HepG2 (cell line): ENCODE results near the gene NGF. TPM values are rescaled to one million over a fixed set of nuclear protein-coding genes. Genes with fewer than 3 reads are reported as not detected.

Source experiments
- ATAC-seq: fragments of 200-7000 bp; cut with Tn5 transposase; 3 replicates; pipeline ENCODE4 v1.9.1; 2020; ENCODE audit warnings: mild to moderate bottlenecking, moderate library complexity
- BruUV-seq: library from RNA; stranded (reverse); fragments of 400-500 nt; replicated peaks from 2 replicates; lab custom pipeline; 2021; lab: Mats Ljungman, UMichigan
- CTCF ChIA-PET: fragments of 300-600 bp; formaldehyde crosslinking; extraction: SDS; loops from one replicate; lab custom pipeline; 2021; ENCODE audit warnings: low total read pairs, inconsistent platforms, low intra/inter-chr PET ratio; lab: Yijun Ruan, JAX
- POLR2A ChIA-PET: fragments of 350-600 bp; sonication (Branson Sonifier 250); formaldehyde crosslinking; loops from one replicate; lab custom pipeline; 2020; ENCODE audit warnings: antibody characterized with exemption, inconsistent platforms; lab: Yijun Ruan, JAX
- DNase-seq: peaks from one replicate; pipeline ENCODE4 v3.0.0-alpha.2; 2015; ENCODE audit warnings: low spot score
- FAIRE-seq: peaks from 3 replicates; lab custom pipeline; 2011; peaks lifted over from hg19 to GRCh38; lab: Jason Lieb, UNC
- H2AFZ ChIP-seq: one replicate; pipeline ENCODE4 v1.6.1; 2011; ENCODE audit warnings: low read length, inconsistent platforms
- H3K27ac ChIP-seq: fragments of 300-600 bp; 3 replicates; pipeline ENCODE4 v1.8.0; 2011; ENCODE audit warnings: mixed run types, mild to moderate bottlenecking, mixed read lengths, low read length, inconsistent platforms; ENCODE audit not compliant: insufficient read depth; ENCODE audit errors: extremely low read length
- H3K27me3 ChIP-seq, 2 experiments: fragments of 200-600 bp in 1 of 2; 2 replicates in 1 of 2; 3 replicates in 1 of 2; pipeline versions ENCODE4 v1.6.0 to v1.8.0; 2011; ENCODE audit warnings: low read length in 2 of 2, mild to moderate bottlenecking in 2 of 2, moderate library complexity in 2 of 2, inconsistent platforms in 1 of 2; ENCODE audit not compliant: insufficient read depth in 2 of 2, control insufficient read depth in 1 of 2
- H3K36me3 ChIP-seq, 2 experiments: fragments of 200-600 bp in 1 of 2; replicated peaks in 1 of 2; 2 replicates in 1 of 2; 3 replicates in 1 of 2; pipeline versions ENCODE4 v1.5.1 to v1.8.0; 2011; ENCODE audit warnings: low read length in 2 of 2, inconsistent platforms in 1 of 2; ENCODE audit not compliant: insufficient read depth in 2 of 2, control insufficient read depth in 1 of 2
- H3K4me1 ChIP-seq: 2 replicates; pipeline ENCODE4 v1.5.1; 2012; ENCODE audit warnings: low read length, inconsistent platforms; ENCODE audit not compliant: insufficient read depth
- H3K4me2 ChIP-seq: 2 replicates; pipeline ENCODE4 v1.6.0; 2011; ENCODE audit warnings: low read depth, low read length, inconsistent platforms
- H3K4me3 ChIP-seq, 3 experiments: fragments of 200-600 bp in 1 of 3; sonication (generic), shearing (Covaris generic) in 1 of 3; replicated peaks in 1 of 3; 2 replicates each; pipeline ENCODE4 v1.5.1; 2011 to 2016; ENCODE audit warnings: low read length in 3 of 3, inconsistent platforms in 2 of 3, low read depth in 2 of 3, mild to moderate bottlenecking in 2 of 3, control low read depth in 1 of 3, mixed read lengths in 1 of 3; ENCODE audit not compliant: insufficient read depth in 1 of 3
- H3K79me2 ChIP-seq: one replicate; pipeline ENCODE4 v1.6.1; 2011; ENCODE audit warnings: low read length, inconsistent platforms; ENCODE audit not compliant: insufficient read depth
- H3K9ac ChIP-seq: 2 replicates; pipeline ENCODE4 v1.6.0; 2011; ENCODE audit warnings: mild to moderate bottlenecking, low read depth, low read length, inconsistent platforms; ENCODE audit not compliant: insufficient read depth
- H3K9me3 ChIP-seq: 2 replicates; pipeline ENCODE4 v1.5.1; 2012; ENCODE audit warnings: mild to moderate bottlenecking, low read length
- H4K20me1 ChIP-seq: 2 replicates; pipeline ENCODE4 v1.6.0; 2011; ENCODE audit warnings: inconsistent platforms, mild to moderate bottlenecking, low read length, moderate library complexity; ENCODE audit not compliant: insufficient read depth
- NFIB ChIP-seq: sonication (generic); formaldehyde crosslinking; IDR thresholded peaks from 2 replicates; pipeline ENCODE4 v1.9.0; 2021; ENCODE audit warnings: missing genetic modification reagents, mild to moderate bottlenecking, borderline replicate concordance
- PCBP2 ChIP-seq: fragments of 200-400 bp; formaldehyde crosslinking; optimal IDR thresholded peaks from 2 replicates; pipeline ENCODE3; 2018; ENCODE audit warnings: low read length, low read depth; ENCODE audit not compliant: poor library complexity, severe bottlenecking
- REXO4 ChIP-seq: sonication (generic); formaldehyde crosslinking; IDR thresholded peaks from 2 replicates; pipeline ENCODE4 v1.8.0; 2022; ENCODE audit warnings: missing genetic modification reagents, mild to moderate bottlenecking, borderline replicate concordance
- SMARCE1 ChIP-seq: fragments of 450-650 bp; IDR thresholded peaks from 2 replicates; pipeline ENCODE4 v1.6.1; 2017; ENCODE audit warnings: borderline replicate concordance
- ZBTB38 ChIP-seq: sonication (generic); formaldehyde crosslinking; IDR thresholded peaks from 2 replicates; pipeline ENCODE4 v1.5.1; 2020; ENCODE audit warnings: mild to moderate bottlenecking, missing genetic modification reagents
- ZNF101 ChIP-seq: sonication (generic); formaldehyde crosslinking; IDR thresholded peaks from 2 replicates; pipeline ENCODE4 v1.4.0; 2020; ENCODE audit warnings: mild to moderate bottlenecking, low read depth, missing genetic modification reagents, borderline replicate concordance
- WGBS: methylation state at CpG from one replicate; pipeline ENCODE4 v1.1.6; 2017; ENCODE audit warnings: low lambda C conversion rate; 5-methylcytosine and 5-hydroxymethylcytosine counted together
- in situ Hi-C: cut with HindIII; loops from 2 replicates; pipeline ENCODE4 v1.10.0; 2017; ENCODE audit warnings: low pct_unique_long_range_greater_than_20kb; ENCODE audit not compliant: extremely low pct_ligation_motif_present
- intact Hi-C: fragments of 100-400 bp; cut with micrococcal nuclease; formaldehyde crosslinking; loops from one replicate; pipeline ENCODE4 v1.10.0; 2022; ENCODE audit not compliant: unreplicated experiment
- polyA plus RNA-seq, 8 experiments: library from polyadenylated mRNA; depleted of rRNA in 3 of 8; stranded (reverse) in 7 of 8; unstranded in 1 of 8; fragments of >200 nt; fragmentation: Illumina TruSeq in 4 of 8; extraction: Trizol in 4 of 8; gene quantifications; 2 replicates each; pipeline versions ENCODE4 v1.2.1 to v1.2.3, GENCODE V29; 2011 to 2016; ENCODE audit warnings: low read depth in 4 of 8, missing spikeins in 1 of 8, mixed read lengths in 1 of 8; ENCODE audit not compliant: insufficient read depth in 1 of 8
- total RNA-seq, 5 experiments: library from RNA; depleted of rRNA; stranded (reverse); fragments of >200 nt; fragmentation: Illumina TruSeq; extraction: Trizol; gene quantifications; 2 replicates each; pipeline ENCODE4 v1.2.3, GENCODE V29; 2016; ENCODE audit warnings: low read depth in 1 of 5
- TF ChIP-seq, protein P1 (sequence below): sonication (generic); formaldehyde crosslinking; IDR thresholded peaks from 2 replicates; pipeline ENCODE4 v1.4.0; 2020; ENCODE audit warnings: low read depth, missing genetic modification reagents

NGF gene
- total and polyA plus RNA-seq, 2 of the 13 experiments (the other 11 are each of a cell fraction or from before 2014, with no cell fraction given) = not detected

DNA sequence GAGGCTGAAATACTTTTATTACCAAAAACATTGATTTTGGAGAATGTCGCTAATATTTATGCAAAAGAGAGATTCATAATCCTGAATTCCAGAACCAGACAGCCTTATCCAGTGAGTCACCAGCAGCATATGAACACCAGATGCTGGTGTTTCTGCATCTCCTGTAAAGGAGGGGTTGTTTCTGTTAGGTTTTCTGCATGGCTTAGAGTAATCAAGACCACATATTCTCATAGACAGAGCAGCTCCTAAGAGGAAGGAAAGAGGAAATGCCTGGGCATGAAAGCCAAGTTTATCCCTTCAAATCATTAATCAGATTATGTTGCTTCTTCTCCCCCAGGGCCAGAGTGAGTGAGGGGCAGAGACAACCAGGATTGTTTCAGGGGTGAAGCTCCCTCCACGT lies 86.2 kb downstream of the NGF start (continued):
- TF ChIP-seq, protein P1, sequence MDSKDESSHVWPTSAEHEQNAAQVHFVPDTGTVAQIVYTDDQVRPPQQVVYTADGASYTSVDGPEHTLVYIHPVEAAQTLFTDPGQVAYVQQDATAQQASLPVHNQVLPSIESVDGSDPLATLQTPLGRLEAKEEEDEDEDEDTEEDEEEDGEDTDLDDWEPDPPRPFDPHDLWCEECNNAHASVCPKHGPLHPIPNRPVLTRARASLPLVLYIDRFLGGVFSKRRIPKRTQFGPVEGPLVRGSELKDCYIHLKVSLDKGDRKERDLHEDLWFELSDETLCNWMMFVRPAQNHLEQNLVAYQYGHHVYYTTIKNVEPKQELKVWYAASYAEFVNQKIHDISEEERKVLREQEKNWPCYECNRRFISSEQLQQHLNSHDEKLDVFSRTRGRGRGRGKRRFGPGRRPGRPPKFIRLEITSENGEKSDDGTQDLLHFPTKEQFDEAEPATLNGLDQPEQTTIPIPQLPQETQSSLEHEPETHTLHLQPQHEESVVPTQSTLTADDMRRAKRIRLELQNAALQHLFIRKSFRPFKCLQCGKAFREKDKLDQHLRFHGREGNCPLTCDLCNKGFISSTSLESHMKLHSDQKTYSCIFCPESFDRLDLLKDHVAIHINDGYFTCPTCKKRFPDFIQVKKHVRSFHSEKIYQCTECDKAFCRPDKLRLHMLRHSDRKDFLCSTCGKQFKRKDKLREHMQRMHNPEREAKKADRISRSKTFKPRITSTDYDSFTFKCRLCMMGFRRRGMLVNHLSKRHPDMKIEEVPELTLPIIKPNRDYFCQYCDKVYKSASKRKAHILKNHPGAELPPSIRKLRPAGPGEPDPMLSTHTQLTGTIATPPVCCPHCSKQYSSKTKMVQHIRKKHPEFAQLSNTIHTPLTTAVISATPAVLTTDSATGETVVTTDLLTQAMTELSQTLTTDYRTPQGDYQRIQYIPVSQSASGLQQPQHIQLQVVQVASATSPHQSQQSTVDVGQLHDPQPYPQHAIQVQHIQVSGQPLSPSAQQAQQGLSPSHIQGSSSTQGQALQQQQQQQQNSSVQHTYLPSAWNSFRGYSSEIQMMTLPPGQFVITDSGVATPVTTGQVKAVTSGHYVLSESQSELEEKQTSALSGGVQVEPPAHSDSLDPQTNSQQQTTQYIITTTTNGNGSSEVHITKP (CRISPR knock-in tag) = no peak
- TF ChIP-seq NFIB = no peak

DNA sequence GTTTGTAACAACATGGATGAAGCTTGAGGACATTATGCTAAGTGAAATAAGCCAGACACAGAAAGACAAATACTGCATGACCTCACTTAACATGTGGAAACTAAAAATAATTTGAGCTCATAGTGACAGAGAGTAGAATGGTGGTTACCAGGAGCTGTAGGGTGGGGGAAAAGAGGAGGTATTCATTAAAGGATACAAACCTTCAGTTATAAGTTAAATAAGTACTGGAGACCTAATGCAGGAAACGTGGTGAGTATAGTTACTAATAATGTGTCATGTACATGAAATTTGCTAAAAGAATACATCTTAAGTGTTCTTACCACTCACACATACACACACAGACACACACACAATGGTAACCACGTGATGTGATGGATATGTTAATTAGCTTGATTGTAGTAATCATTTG lies 86.7 kb downstream of the NGF start:
- Histone ChIP-seq H2AFZ (no peak overlapping the region), H3K9ac (no peak overlapping the region), H3K4me2 (no peak overlapping the region), H3K4me1 (no peaks in the 10 kb centered on the region), H3K9me3 (no peaks in the 10 kb centered on the region), H3K79me2 (no peaks in the 10 kb centered on the region), H3K36me3 (no peaks in the 10 kb centered on the region), H4K20me1 (no peaks in the 10 kb centered on the region), H3K4me3 (no peak overlapping the region), H3K27ac (no peak overlapping the region), H3K27me3 (no peaks in the 10 kb centered on the region)
- no TSS peak for BruUV-seq
- ChIA-PET POLR2A (no interaction called here), CTCF (no interaction called here)
- no peak for TF ChIP-seq REXO4 (CRISPR knock-in tag)
- TF ChIP-seq PCBP2 = no peak
- TF ChIP-seq SMARCE1 = no peak
- TF ChIP-seq ZBTB38 (CRISPR knock-in tag) = no peak
- no peak for TF ChIP-seq ZNF101 (CRISPR knock-in tag)
- DNase-seq (no peak), FAIRE-seq (no peak), ATAC-seq (no peak)
- in situ Hi-C loops (no loop called here), intact Hi-C loops (no loop called here)
- 0% methylated on average over 2 of the region's 2 CpGs for WGBS
